ENCODE measurements around the gene PROS1. TPM values are rescaled to one million over a fixed set of nuclear protein-coding genes. Genes with fewer than 3 reads are reported as not detected.
"Not testable (repeated sequence)": the region's sequence is repeated elsewhere in the genome, so short reads cannot be mapped to it uniquely, and the experiment has no call there.

Gene PROS1
- total and polyA plus RNA-seq, 2 experiments from 2014 or later, result 58.7 to 115 TPM

DNA sequence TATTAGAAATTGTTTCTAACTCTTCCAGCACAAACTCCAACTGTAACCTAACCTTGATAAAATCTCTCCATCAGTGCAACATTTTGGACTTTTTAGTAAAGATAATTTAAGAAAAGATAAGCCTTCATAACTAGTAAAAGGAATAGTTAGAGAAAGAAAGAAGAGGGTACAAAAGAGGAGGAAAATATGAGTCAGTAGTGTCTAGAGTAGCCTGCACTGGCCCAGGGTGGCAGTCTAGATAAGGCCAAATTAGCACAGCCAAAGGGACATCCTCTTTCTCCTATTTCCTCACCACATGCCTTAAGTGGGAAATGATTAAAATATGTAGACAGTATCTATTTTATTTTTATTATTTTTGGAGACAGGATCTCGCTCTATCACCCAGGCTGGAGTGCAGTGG lies 3.7 kb downstream of the PROS1 start:
- DNase-seq (ENCODE audit: low spot score), result no peak
- Histone ChIP-seq H3K79me2 (peaks cover 36% of the 10 kb centered on the region), H3K27ac (no peak overlapping the region), H3K36me3 (replicated peaks; ENCODE audit: insufficient read depth, low read depth) (no peaks in the 10 kb centered on the region), H3K9me2 (replicated peaks; ENCODE audit: insufficient read depth) (no peaks in the 10 kb centered on the region), H3K9me3 (ENCODE audit: low read depth) (no peaks in the 10 kb centered on the region), H3K4me2 (no peak overlapping the region), H2AFZ (no peak overlapping the region), H4K20me1 (ENCODE audit: insufficient read depth, poor library complexity, severe bottlenecking) (no peaks in the 10 kb centered on the region), H3K4me1 (ENCODE audit: insufficient read depth) (peaks cover 10% of the 10 kb centered on the region), H3K27me3 (no peaks in the 10 kb centered on the region), H3K4me3 (no peak overlapping the region)
- TF ChIP-seq EZH2phosphoT487 (IDR thresholded peaks at IDR 0.05; ENCODE audit: low read depth, severe bottlenecking, unreplicated experiment), result no peak
- TF ChIP-seq, protein P1, sequence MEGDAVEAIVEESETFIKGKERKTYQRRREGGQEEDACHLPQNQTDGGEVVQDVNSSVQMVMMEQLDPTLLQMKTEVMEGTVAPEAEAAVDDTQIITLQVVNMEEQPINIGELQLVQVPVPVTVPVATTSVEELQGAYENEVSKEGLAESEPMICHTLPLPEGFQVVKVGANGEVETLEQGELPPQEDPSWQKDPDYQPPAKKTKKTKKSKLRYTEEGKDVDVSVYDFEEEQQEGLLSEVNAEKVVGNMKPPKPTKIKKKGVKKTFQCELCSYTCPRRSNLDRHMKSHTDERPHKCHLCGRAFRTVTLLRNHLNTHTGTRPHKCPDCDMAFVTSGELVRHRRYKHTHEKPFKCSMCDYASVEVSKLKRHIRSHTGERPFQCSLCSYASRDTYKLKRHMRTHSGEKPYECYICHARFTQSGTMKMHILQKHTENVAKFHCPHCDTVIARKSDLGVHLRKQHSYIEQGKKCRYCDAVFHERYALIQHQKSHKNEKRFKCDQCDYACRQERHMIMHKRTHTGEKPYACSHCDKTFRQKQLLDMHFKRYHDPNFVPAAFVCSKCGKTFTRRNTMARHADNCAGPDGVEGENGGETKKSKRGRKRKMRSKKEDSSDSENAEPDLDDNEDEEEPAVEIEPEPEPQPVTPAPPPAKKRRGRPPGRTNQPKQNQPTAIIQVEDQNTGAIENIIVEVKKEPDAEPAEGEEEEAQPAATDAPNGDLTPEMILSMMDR (IDR thresholded peaks at IDR 0.05; ENCODE audit: poor library complexity), result no peak
- TF ChIP-seq EZH2 (IDR thresholded peaks at IDR 0.05; ENCODE audit: borderline replicate concordance), result no peak
- 100% methylated on average over 1 of the region's 1 CpG for WGBS (ENCODE audit: low lambda C conversion rate, missing lambda C conversion rate)

DNA sequence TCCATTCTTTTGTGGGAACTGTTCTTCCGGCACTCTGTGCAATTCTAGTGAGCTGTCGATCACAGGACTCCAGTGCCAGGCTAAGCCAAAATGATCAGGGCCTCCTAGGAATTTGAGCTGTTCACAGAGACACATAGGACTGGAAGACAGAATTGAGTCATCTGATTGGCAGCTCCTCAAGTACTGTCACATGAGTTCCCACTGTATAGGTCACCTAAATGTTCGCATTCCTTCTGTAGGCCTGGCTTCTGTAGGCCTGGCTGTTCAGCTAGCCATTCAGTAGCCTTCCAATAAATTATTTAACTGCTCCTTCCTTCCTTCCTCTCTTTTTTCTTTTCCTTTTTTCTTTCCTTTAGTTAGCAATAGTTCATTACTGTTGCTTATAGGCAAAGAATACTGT lies 4.3 kb downstream of the PROS1 start:
- Histone ChIP-seq H3K9me2 (replicated peaks; ENCODE audit: insufficient read depth) (no peaks in the 10 kb centered on the region), H3K4me1 (ENCODE audit: insufficient read depth) (peaks cover 10% of the 10 kb centered on the region), H3K4me3 (no peak overlapping the region), H3K79me2 (peaks cover 36% of the 10 kb centered on the region), H3K4me2 (no peak overlapping the region), H3K9me3 (ENCODE audit: low read depth) (no peaks in the 10 kb centered on the region), H2AFZ (no peak overlapping the region), H3K36me3 (replicated peaks; ENCODE audit: insufficient read depth, low read depth) (no peaks in the 10 kb centered on the region), H3K27me3 (no peaks in the 10 kb centered on the region), H3K27ac (no peak overlapping the region), H4K20me1 (ENCODE audit: insufficient read depth, poor library complexity, severe bottlenecking) (no peaks in the 10 kb centered on the region)
- WGBS (ENCODE audit: low lambda C conversion rate, missing lambda C conversion rate), result 83% methylated on average over 3 of the region's 3 CpGs
- TF ChIP-seq, protein P1 (IDR thresholded peaks at IDR 0.05; ENCODE audit: poor library complexity), result no peak
- TF ChIP-seq EZH2 (IDR thresholded peaks at IDR 0.05; ENCODE audit: borderline replicate concordance) (no peak), EZH2phosphoT487 (IDR thresholded peaks at IDR 0.05; ENCODE audit: low read depth, severe bottlenecking, unreplicated experiment) (no peak)
- DNase-seq (ENCODE audit: low spot score), result no peak

DNA sequence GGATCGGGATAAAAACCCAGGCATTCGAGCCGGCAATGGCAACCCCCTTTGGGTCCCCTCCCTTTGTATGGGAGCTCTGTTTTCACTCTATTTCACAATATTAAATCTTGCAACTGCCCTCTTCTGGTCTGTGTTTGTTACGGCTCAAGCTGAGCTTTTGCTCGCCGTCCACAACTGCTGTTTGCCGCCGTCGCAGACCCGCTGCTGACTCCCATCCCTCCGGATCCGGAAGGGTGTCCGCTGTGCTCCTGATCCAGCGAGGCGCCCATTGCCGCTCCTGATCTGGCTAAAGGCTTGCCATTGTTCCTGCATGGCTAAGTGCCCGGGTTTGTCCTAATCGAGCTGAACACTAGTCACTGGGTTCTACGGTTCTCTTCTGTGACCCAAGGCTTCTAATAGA lies 8.6 kb downstream of the PROS1 start:
- not testable (repeated sequence) for H4K20me1 ChIP-seq (ENCODE audit: insufficient read depth, poor library complexity, severe bottlenecking); DNase-seq (ENCODE audit: low spot score); H3K4me1 ChIP-seq (ENCODE audit: insufficient read depth); H3K4me3 ChIP-seq; H3K36me3 ChIP-seq (replicated peaks; ENCODE audit: insufficient read depth, low read depth); H3K27me3 ChIP-seq; H3K27ac ChIP-seq; H3K9me2 ChIP-seq (replicated peaks; ENCODE audit: insufficient read depth); H3K4me2 ChIP-seq; H2AFZ ChIP-seq; H3K9me3 ChIP-seq (ENCODE audit: low read depth)
- peaks cover 13% of the 10 kb centered on the region for H3K79me2 ChIP-seq
- 95% methylated on average over 19 of the region's 19 CpGs for WGBS (ENCODE audit: low lambda C conversion rate, missing lambda C conversion rate)

DNA sequence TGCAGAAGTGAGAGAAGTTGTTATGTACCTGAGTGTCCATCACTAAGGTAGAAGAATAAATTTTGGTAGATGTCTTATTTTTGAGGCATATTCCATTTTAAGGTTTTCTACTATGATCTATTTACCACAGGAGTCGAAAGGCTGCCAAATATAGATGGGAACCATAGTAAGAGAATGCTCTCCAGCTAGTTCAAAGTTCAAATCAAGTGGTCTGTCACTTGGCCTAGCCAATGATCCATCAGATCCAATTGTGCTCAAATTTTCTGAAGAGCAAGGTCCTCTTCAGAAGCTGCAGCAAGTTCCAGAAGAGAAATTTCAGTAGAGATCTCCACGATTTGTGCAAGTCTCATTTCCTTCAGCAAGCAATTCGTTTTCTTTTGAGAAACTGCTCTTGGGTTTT lies 10.9 kb downstream of the PROS1 start:
- H3K79me2 ChIP-seq, result peaks cover 5% of the 10 kb centered on the region
- no peaks in the 10 kb centered on the region for H3K9me3 ChIP-seq (ENCODE audit: low read depth)
- H2AFZ ChIP-seq, result no peak overlapping the region
- no peak overlapping the region for H3K27ac ChIP-seq
- no peaks in the 10 kb centered on the region for H3K4me1 ChIP-seq (ENCODE audit: insufficient read depth)
- 79% methylated on average over 3 of the region's 3 CpGs for WGBS (ENCODE audit: low lambda C conversion rate, missing lambda C conversion rate)
- H3K4me3 ChIP-seq, result no peak overlapping the region
- TF ChIP-seq EZH2 (IDR thresholded peaks at IDR 0.05; ENCODE audit: borderline replicate concordance), result no peak
- TF ChIP-seq, protein P1 (IDR thresholded peaks at IDR 0.05; ENCODE audit: poor library complexity), result no peak
- TF ChIP-seq EZH2phosphoT487 (IDR thresholded peaks at IDR 0.05; ENCODE audit: low read depth, severe bottlenecking, unreplicated experiment), result no peak
- DNase-seq (ENCODE audit: low spot score), result no peak
- H3K4me2 ChIP-seq, result no peak overlapping the region
- no peaks in the 10 kb centered on the region for H3K9me2 ChIP-seq (replicated peaks; ENCODE audit: insufficient read depth)
- H3K36me3 ChIP-seq (replicated peaks; ENCODE audit: insufficient read depth, low read depth), result no peaks in the 10 kb centered on the region
- no peaks in the 10 kb centered on the region for H3K27me3 ChIP-seq
- no peaks in the 10 kb centered on the region for H4K20me1 ChIP-seq (ENCODE audit: insufficient read depth, poor library complexity, severe bottlenecking)

Data from hepatocyte (in vitro differentiated cells).